IPS DF 4.7 (cell line): Measurements from ENCODE around the gene DNAAF1.

ENCODE experiments used
- DNase-seq: peaks from one replicate; pipeline ENCODE4 v3.0.0-alpha.2; 2013; ENCODE audit warnings: low spot score; ENCODE audit errors: extremely low read depth

The DNAAF1 gene

DNA sequence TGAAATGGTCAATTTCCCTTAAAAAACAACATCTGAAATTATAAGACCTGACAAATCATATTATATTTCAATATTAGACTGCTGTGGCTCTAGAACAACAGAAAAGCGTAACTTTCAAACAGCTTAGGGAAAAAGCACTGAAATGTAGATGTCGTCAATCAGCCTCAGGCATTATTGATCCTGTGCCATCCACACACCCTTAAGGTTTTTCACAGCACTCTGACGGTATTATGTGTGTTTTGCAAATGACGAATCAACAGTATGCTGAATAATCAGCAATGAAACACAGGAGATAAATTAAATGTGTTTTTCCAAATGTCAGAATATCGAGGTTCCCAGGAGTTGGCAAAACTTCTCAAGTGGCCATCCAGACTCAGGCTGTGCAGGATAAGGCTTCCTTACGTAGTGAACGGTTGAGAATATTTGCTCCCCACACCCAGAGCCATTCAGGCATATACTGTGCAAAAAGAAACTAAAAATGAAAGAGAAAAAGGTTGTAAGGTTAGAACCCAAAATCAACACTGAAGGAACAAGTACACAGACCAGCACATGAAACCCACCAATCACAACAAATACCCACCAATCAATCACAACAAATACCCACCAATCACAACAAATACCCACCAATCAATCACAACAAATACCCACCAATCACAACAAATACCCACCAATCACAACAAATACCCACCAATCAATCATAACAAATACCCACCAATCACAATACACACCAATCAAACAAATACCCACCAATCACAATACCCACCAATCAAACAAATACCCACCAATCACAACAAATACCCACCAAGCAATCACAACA is 20.6 kb upstream of the DNAAF1 start:
- DNase-seq = no peak

DNA sequence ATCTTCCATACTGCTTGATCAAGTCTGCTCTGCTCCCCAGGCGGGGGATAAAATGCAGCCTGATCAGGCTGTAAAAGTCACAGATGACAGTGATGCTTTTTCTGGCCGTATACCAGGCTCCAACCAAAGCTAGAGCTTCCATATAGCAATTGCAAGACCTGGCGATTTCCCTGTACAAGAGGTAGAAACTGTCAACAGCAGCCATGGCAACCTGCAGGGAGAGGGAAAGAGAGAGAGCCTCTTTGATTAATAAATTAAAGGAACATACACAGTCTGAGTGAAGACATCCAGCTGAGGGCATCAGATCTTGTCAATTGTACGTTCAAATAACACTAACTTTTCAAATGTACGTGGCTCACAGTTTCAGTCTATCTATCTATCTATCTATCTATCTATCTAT is 14.0 kb upstream of the DNAAF1 start:
- no peak for DNase-seq

DNA sequence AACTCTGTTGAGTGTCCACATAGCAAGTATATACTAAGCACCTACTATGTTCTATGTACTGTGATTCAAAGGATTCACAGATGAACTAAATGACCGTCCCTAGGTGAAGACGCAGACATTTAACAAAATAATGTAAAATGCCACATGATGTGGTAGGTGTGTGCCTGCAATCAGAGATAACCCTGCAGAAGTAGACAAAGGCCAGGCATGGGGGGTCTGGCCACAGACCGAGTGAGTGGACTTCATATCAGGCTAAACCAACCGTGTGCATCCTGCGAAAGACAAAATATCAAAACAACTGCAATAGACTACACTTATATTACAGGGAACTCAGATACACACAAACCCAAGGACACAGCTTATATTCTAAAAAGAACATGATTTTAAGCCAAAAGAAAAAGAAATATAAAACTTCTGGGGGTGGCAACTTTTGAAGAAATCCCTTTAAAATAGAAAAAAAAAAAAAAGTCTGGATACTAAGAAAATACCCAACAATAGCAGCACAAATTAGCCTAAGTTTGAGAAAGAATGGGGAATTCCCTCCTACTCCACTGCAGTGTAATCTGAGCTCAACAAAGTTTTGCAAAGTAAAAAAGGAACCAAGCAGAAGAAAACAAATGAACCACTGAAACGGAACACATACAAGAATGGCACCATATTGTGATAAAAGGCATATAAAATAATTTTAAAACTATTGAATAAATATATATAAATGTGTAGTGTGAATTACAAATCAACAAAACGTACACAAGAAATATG is 12.4 kb upstream of the DNAAF1 start:
- no peak for DNase-seq

DNA sequence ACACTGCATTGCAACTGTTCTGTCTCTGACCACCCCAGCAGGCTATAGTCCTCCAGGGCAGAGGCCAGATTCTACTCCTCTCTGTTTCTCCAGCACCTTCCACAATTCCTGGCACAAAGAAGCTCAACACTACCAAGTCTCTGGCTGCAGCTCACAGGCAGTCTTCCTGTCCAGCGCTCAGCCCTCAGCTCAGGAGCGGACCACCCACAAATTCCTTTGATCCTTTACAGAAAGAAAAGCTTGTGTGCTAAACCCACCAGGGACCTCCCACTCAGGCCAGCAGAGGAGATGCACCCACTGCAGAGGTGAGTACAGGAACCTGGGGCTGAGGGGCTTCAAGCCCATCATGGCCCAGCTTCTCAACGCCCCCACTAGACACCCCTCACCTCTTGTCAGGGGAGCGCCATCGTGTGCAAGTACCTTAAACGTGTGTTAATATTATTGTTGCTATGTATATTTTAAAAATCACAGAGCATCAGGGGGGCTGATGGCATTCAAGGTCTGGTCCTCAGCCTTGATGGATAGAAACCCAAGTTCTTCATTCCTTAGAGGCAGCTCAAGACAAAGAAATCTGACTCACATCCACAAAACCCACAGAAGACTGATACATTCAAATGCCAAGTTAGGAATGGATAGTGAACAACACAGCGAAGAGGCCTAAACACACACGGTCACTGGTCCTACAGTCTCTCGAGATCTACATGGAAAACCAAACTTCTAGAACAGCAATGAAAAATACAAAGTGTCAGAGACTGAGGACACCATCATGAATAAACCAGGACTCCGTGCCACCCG is 8.6 kb upstream of the DNAAF1 start:
- DNase-seq = no peak

DNA sequence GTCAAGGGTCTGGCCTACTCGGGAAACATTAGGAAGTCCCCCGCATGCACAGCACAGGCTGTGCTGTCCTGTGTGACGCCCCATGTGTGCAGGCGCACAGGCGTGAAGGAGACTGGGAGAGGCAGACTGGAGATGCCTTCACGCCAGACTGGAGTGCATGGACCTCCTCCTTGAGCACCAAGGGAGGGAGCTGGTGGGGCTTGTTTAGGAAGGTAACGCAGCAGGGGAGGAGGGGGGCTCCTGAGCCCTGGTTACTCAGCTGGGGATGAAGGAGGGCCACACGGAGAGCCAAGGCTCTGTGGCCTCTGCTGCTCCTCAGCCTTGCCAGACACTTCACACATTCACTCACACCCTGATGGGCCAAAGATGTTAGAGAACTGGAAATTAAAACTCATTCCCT is 7.8 kb upstream of the DNAAF1 start:
- no peak for DNase-seq

DNA sequence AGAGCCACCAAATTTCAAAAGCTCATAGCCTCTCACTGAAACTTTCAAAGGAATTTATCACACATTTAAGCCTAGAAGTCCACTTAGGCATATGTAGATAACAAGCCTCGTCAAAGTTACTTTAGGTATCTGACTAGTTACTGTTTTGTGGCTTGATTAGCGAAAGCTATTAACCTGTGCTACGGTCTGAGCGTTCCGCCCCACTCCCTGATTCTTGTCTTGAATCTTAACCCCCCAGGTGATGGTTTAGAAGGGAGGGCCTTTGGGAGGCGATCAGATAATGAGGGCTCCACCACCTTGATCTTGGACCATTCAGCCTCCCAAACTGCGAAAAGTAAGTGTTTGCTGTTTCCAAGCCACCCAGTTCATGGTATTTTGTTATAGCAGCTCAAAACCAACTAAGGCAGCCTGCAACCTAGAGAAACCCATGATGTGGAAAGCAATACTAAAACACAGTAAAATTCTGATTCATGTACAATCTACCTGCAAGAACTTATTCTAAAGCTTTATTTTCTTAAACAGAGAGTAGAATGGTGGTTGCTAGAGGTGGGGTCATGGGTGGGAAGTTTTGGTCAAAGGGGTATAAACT is 7.2 kb upstream of the DNAAF1 start:
- no peak for DNase-seq

DNA sequence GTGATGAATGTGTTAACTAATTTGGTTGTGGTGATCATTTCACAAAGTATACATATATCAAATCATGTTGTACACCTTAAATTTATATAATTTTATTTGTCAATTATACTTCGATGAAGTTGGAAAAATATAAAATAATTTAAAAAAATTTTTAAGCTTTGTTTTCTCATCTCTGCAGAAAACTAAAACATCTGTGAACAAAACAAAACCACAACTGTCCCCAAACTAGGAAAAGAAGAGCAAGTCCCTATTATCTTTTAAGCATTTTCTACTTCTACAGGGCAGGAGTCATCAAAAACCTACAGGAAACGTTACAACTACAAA is 6.6 kb upstream of the DNAAF1 start:
- no peak for DNase-seq

DNA sequence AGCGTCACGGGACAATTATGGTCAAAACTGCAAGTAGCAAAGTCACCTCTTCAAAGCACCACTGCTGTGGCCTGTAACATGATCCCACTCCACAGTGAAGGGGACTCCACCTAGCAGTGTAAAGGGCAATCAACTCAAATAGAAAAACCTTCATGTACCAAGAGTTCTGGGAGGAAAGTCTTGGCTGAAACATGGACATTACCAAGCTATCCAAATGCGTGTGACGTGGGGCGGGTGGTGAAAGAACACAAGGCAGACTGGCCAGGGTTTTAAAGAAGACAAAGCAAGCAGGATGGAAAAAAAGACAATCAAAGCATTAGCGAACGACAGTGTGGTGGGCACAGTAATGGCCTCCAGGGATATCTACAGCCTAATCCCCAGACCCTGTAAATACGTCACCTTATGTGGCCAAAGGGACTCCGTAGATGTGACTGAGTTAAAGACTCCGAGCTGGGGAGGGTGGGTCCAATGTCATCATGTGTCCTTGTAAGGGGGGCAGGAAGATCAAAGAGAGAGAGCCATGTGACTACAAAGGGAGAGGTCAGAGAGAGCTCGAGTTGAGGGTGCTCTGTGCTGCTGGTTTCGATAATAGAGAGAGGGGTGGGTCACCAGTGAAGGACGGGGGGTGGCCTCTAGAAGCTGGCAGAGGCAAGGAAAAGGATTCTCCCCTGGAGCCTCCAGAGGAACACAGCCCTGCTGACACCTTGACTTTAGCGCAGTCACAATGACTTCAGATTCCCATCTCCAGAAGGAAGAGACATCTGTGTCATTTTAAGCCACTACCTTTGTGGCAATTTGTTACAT is 6.1 kb upstream of the DNAAF1 start:
- DNase-seq = no peak

DNA sequence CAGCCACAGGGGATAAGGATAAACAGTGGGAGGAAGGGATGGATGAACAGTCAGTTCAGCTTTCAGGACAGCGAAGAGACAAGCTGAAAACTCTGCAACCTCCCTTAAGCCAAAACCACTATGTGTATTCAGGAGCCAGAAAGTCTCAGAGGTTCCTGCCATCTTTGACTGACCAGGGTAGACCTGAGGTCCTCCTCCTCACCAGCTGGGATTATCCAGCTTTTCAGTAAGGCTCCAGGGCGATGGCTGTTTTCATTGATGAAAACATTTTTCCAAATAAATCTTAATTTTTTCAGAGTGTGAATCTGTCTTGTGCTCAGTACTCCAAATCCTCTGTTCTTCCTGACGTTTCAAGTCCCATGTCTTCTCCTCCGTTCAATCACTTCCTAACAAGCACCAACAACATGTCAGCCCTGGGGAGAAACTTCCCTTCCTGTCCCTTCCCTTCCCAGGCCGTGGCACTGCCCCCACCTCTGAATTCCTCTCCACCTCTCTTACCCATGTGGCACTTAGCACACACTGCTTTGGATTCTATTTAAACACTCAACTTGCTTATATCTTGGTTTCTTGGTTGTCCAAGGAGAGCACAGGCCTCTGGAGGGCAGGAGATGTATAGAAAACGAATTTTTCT is 5.4 kb upstream of the DNAAF1 start:
- no peak for DNase-seq

DNA sequence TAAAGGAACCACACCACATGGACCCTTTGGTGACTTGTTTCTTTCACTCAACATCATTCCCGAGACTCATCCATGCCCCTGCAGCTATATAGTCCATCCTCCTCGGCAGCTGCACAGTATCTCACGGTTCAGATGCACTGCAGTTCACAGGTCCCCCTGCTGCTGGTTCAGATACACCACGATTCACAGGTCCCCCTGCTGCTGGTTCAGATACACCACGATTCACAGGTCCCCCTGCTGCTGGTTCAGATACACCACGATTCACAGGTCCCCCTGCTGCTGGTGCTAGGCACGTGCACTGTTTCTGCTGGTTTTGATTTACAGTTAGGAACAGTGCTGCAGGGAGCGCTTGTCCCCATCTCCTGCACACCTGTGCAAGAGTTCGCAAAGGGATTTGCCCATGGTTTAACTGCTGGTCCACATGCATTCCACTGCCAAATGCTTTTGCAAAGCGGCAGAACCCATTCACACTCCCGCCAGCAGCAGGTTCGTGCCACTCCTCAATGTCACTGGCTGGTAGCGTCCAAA is 3.9 kb upstream of the DNAAF1 start:
- no peak for DNase-seq

DNA sequence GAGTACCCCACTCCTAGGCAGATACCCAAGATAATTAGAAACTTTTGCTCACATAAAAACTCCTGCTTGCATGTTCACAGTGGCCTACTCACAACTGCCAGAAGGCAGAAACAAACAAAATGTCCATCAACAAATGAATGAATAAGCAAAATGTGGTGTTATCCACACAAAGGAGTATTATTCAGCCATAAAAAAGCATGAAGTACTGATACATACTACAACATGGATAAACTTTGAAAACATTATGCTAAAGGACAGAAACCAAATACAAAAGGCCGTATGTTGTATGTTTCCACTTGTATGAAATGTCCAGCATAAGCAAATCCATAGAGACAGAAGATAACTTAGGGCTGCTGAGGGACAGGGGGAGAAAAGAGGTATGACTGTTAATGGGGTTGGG is 2.0 kb upstream of the DNAAF1 start:
- DNase-seq = no peak

DNA sequence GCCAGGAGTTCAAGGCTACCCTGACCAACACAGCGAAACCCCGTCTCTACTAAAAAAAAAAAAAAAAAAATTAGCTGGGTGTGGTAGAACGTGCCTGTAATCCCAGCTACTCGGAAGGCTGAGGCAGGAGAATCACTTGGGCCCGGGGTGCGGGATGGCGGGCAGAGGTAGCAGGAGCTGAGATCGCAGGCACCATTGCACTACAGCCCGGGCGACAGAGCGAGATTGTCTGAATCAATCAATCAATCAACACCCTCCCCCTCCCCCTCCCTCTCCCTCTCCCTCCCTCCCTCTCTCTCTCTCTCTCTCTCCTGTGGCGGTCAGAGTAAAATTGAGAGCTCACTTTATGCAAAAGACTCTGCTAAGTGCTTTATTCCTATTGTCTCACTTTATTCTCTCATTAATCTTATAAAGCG is 1.3 kb upstream of the DNAAF1 start:
- DNase-seq = no peak

DNA sequence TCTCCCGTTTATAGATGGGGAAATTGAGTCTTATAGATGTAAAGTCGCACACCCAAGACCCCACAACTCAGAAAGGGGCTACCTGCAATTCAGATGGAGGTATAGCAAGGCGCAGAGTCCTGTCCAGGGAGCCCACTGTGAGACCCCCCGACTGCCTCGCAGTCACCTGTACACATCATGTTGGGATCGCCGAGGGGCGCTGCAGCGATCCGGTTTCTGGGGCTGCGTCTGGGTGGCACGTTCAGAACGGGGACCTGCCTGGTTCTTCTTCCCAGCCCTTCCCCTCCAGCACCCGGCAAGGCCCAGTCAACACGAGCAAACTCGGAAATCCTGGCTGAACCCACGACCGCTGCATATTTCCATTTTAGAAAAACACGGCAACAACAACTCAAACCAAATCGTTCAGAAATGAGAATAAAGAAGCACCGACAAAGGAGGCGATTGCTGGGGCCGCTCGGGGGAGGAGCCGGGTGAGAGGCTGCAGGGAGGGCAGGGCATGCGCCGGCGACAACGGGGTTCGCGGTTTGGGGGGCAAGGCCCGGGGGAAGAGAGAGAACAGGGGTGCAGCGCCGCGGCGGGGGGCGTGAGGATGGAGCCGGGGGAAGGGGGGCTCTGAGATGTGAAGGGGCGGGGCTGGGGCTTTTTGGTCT is 774 bp upstream of the DNAAF1 start:
- DNase-seq = no peak

DNA sequence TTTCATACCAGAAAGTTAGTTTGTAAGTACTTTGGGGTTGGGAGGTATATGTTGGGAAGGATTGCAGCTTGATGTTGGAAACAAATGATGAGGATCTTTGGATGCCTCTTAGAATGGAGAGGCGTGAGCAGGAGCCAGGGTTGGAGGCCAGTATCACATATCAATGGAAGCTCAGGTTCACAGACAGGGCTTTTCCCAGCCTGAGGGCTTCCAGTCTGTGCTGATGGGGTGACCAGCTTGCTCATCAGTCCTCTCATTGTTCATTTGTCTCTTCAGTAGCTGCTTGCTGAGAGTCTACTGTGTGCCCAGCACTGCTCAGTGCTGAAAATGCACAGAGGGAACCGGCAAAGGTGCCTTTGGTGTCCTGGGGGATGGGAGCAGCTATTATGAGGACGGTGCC is 5.8 kb downstream of the DNAAF1 start:
- DNase-seq = no peak

DNA sequence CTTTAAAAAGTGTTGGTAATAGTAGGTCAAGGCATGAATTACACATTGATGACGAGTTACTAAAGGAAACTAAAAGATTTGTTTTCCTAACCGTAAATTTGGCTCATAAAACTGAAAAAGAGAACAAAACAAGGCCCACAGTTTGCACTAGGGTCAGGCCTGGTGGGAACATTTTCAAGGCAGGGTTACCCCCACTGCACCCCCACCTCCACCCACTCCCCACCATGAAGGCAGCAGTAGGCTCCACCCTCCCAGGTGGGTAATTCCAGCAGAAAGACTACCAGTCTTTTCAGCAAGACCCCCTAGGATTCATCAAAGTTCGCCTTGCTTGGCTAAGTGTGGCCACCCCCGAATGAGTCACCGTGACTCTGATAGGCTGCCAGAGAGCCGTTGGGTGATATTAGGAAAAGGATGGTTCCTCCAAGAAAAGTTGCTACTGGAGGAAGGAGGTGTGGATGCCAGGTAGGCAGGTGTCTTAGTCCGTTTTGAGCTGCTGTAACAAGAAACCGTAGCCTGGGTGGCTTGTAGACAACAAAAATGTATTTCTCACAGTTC is 8.6 kb downstream of the DNAAF1 start:
- DNase-seq = no peak

DNA sequence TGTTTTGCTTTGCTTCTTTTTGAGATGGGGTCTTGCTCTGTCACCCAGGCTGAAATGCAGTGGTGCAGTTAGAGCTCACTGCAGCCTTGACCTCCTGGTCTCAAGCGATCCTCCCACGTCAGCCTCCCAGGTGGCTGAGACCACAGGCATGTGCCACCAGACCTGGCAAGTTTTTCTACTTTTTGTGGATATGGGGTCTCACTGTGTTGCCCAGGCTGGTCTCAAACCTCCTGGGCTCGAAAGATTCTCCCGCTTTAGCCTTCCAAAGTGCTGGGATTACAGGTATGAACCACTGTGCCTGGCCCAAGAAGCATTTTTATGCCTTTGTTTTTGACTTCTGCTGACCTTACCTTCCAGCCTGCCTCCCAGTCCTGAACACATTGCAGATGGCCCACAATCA is 10.1 kb downstream of the DNAAF1 start:
- no peak for DNase-seq

DNA sequence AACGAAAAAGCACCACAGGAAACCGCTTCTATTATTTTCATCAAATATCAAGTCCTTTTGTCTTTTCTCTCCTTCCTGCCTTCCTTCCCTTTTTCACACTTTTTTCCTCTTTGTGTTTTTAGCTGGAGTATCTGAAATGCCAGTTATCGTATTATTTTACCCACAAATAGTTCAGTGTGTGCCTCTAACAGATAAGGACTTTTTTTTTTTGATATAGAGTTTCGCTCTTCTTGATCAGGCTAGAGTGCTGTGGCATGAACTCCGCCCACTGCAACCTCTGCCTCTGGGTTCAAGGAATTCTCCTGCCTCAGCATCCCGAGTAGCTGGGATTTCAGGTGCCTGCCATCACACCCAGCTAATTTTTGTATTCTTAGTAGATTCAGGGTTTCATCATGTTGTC is 10.7 kb downstream of the DNAAF1 start:
- DNase-seq = no peak

DNA sequence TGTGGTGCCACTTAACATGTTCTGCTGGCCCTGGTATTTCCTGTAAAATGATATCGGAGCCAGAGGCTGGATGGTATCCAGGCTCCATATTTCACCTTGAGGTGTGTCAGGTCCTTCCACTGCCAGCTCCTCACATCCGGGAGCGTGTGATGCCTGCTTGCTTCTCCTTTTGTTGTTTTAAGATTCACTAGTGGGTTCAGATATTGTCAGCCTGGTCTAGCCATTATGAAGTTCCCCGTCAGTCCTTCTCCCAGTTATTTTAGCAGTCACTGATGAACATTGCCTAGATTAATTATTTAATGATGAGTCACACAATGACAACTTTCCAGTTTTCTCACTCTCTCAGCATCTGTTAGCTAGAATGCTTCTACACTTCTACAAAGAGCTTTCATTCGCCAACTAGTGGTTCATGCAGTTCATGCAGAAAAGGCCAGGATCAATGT is 11.3 kb downstream of the DNAAF1 start:
- no peak for DNase-seq

DNA sequence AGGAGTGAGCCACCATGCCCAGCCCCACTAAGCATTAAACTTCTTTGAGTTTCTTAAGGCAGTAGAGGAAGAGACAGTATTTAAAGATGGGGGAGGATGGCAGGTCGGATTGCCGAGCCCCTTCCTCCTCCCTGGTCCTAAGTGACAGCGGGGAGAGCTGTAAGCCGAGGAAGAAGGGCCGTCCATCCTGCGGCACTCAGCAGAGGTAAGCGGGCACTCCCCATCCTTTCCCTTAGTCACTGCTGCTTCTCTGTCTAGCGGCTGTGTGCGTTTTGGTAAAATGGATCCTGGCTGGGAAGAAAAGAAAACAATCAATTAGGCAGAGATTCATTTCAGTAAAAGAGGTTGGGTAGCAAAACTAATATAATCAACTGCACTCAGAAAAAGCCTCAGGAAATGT is 13.9 kb downstream of the DNAAF1 start:
- no peak for DNase-seq
